ENCODE results near the gene ZMYND15. TPM values are rescaled to one million over a fixed set of nuclear protein-coding genes. Genes with fewer than 3 reads are reported as not detected.

ZMYND15 gene
- total RNA-seq, 1 experiment from 2014 or later, result 0.42 TPM

DNA sequence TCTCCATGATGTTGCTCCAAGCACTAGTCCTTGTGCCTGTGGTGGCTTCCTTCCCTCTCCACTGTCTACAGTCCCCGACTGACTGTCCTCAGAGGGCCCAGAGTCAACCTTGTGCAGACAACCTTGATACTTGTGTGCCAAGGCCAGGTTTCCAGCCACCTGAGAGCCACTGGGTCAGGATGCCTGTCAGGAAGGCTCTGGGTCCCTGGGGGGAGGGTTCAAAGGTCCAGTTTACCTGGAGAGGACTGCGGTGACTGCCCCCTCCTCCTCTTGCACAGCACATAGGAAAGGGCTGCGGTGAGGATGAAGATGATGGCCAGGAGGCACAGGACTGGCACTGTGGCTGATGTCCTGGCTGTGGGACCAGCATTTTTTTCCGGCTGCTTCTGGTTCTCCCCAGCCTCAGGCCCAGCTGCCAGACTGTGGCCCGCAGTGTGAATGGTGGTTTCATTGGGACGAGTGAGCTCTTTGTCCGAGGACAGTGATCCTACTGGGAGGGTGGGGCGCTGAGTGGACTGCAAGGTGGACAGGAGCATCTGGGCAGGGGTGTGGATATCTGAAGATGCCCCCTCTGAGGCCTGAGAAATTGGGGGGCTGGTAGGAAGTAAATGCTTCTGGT is 4.7 kb upstream of the ZMYND15 start:
- Histone ChIP-seq H3K79me2 (ENCODE audit: insufficient read depth, low read length) (no peaks in the 10 kb centered on the region), H2BK12ac (ENCODE audit: insufficient read length, low read depth, low read length) (no peak overlapping the region), H3K9me3 (ENCODE audit: control insufficient read depth, low read depth, low read length) (no peaks in the 10 kb centered on the region), H4K5ac (ENCODE audit: insufficient read length, low read depth, low read length) (no peak overlapping the region), H3K27me3 (ENCODE audit: insufficient read depth, low read length) (peaks cover 18% of the 10 kb centered on the region), H2AK5ac (ENCODE audit: insufficient read length, low read length) (no peak overlapping the region), H3K4me2 (ENCODE audit: insufficient read depth, insufficient read length, low read length) (no peak overlapping the region), H2BK5ac (ENCODE audit: insufficient read length, low read length) (no peak overlapping the region), H4K91ac (ENCODE audit: insufficient read length, low read depth, low read length) (no peak overlapping the region), H2BK120ac (ENCODE audit: low read depth, low read length, poor library complexity, severe bottlenecking) (no peak overlapping the region), H3K9ac (ENCODE audit: extremely low read depth, insufficient read length, low read length) (no peak overlapping the region), H3K23ac (ENCODE audit: insufficient read length, low read depth, low read length) (no peak overlapping the region), H3K79me1 (ENCODE audit: insufficient read depth, low read depth, low read length, poor library complexity, severe bottlenecking) (no peaks in the 10 kb centered on the region), H3K56ac (ENCODE audit: insufficient read length, low read depth, low read length) (no peak overlapping the region), H3K4me1 (ENCODE audit: insufficient read depth, low read length) (no peaks in the 10 kb centered on the region), H3K27ac (ENCODE audit: insufficient read length, low read depth, low read length) (no peak overlapping the region), H3K23me2 (ENCODE audit: insufficient read length, low read depth, low read length, poor library complexity, severe bottlenecking) (peaks cover 18% of the 10 kb centered on the region), H3K18ac (ENCODE audit: insufficient read length, low read depth, low read length) (no peak overlapping the region), H3K4ac (ENCODE audit: low read depth, low read length) (no peak overlapping the region), H2AFZ (ENCODE audit: low read length) (no peak overlapping the region), H2BK15ac (ENCODE audit: low read depth, low read length) (no peak overlapping the region), H4K8ac (replicated peaks; ENCODE audit: insufficient read length, low read depth, low read length) (no peak overlapping the region), H3T11ph (ENCODE audit: low read length) (no peak overlapping the region), H2BK20ac (ENCODE audit: low read depth, low read length, poor library complexity, severe bottlenecking) (no peak overlapping the region), H4K20me1 (ENCODE audit: control insufficient read depth, insufficient read depth, insufficient read length) (no peaks in the 10 kb centered on the region), H3K14ac (ENCODE audit: insufficient read depth, low read length) (no peak overlapping the region)
- Mint-ChIP-seq H3K27ac (no peak overlapping the region), H3K27me3 (ENCODE audit: low read depth) (peaks cover 49% of the 10 kb centered on the region), H3K4me3 (no peak overlapping the region), H3K9me3 (no peaks in the 10 kb centered on the region; a peak in 1 of 5 replicates), H3K36me3 (ENCODE audit: insufficient read depth in 1 of 3, low read depth in 3 of 3) (peaks cover 0 to 9% (median 0%) of the 10 kb centered on the region in 3 experiments; a peak in 2 of 7 replicates), H3K4me1 (peaks cover 10 to 16% of the 10 kb centered on the region in 2 experiments)
- DNase-seq, result no peak
- WGBS (ENCODE audit: extremely low coverage, insufficient read length, low lambda C conversion rate), result no CpG with 5 or more reads among the region's 8 CpGs
- TF ChIP-seq, protein P1, sequence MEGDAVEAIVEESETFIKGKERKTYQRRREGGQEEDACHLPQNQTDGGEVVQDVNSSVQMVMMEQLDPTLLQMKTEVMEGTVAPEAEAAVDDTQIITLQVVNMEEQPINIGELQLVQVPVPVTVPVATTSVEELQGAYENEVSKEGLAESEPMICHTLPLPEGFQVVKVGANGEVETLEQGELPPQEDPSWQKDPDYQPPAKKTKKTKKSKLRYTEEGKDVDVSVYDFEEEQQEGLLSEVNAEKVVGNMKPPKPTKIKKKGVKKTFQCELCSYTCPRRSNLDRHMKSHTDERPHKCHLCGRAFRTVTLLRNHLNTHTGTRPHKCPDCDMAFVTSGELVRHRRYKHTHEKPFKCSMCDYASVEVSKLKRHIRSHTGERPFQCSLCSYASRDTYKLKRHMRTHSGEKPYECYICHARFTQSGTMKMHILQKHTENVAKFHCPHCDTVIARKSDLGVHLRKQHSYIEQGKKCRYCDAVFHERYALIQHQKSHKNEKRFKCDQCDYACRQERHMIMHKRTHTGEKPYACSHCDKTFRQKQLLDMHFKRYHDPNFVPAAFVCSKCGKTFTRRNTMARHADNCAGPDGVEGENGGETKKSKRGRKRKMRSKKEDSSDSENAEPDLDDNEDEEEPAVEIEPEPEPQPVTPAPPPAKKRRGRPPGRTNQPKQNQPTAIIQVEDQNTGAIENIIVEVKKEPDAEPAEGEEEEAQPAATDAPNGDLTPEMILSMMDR (conservative IDR thresholded peaks at IDR 0.05), result no peak
